GM12801 (cell line): ENCODE data around the gene VPS52.

ENCODE experiments used
- CTCF ChIP-seq: IDR thresholded peaks from one replicate; pipeline ENCODE4 v1.5.1; 2011; ENCODE audit warnings: control low read depth; ENCODE audit not compliant: insufficient read length; ENCODE audit errors: extremely low read depth

The VPS52 gene

GRCh38 chr6:33280539-33280938, 8.9 kb upstream of the VPS52 start:
- no peak for TF ChIP-seq CTCF

DNA sequence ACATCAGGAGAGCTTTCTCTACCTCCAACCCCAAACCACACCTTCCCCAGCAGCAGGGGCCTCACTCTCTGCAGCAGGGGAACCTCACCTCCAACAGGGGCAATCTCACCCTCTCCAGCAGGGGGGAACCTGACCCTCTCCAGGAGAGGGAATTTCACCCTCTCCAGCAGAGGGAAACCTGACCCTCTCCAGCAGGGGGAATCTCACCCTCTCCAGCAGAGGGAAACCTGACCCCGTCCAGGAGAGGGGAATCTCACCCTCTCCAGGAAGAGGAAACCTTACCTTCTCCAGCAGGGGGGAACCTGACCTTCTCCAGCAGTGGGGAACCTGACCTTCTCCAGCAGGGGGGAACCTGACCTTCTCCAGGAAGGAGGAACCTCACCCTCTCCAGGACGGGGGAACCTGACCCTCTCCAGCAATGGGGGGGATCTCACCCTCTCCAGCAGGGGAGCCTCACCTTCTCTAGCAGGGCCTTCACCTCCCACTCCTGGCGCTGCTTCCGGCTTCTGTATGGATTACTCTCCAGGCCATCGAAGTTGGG, 8.4 kb upstream of the VPS52 start:
- no peak for TF ChIP-seq CTCF

- no peak for TF ChIP-seq CTCF
Measured at GRCh38 chr6:33279257-33279695, 7.6 kb upstream of the VPS52 start.

- TF ChIP-seq CTCF, result no peak
Measured at GRCh38 chr6:33278810-33279209, 7.1 kb upstream of the VPS52 start.

GRCh38 chr6:33278392-33278741, 6.7 kb upstream of the VPS52 start:
- TF ChIP-seq CTCF, result no peak

DNA sequence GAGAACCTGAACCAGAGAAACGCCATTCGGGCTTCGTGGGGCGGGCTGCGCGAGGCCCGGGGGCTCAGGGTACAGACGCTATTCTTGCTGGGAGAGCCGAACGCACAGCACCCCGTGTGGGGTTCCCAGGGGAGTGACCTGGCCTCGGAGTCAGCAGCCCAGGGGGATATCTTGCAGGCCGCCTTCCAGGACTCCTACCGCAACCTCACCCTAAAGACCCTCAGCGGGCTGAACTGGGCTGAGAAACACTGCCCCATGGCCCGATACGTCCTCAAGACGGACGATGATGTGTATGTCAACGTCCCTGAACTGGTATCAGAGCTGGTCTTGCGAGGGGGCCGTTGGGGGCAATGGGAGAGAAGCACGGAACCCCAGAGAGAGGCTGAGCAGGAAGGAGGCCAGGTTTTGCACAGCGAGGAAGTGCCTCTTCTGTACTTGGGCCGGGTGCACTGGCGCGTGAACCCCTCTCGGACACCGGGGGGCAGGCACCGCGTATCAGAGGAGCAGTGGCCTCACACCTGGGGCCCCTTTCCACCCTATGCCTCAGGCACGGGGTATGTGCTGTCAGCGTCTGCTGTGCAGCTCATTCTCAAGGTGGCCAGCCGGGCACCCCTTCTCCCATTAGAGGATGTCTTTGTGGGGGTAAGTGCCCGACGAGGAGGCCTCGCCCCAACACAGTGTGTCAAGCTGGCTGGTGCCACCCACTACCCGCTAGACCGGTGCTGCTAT, 6.2 kb upstream of the VPS52 start:
- no peak for TF ChIP-seq CTCF

GRCh38 chr6:33276864-33277662, 5.4 kb upstream of the VPS52 start, which contains the start of gene B3GALT4:
Gene B3GALT4 (plus strand): TSS chr6:33277123. CDS start chr6:33277420, 297 bp downstream.
- TF ChIP-seq CTCF, result no peak
